ENCODE measurements around the gene IRF3.

Gene IRF3

GRCh38 chr19:49691243-49692146 is 25.8 kb upstream of the IRF3 start:
- Mint-ChIP-seq H3K4me3 (peak overlapping the region; percentile 76 to 82), H3K4me1 (ENCODE audit: low read depth in 2 of 2) (peaks cover 14 to 24% of the 10 kb centered on the region in 2 donors), H3K27me3 (peaks cover 18 to 39% of the 10 kb centered on the region in 2 donors), H3K36me3 (ENCODE audit: insufficient read depth) (peaks cover 26% of the 10 kb centered on the region), H3K27ac (peak overlapping the region; percentile 41 to 83), H3K9me3 (no peaks in the 10 kb centered on the region)
- DNase-seq (no peak), ATAC-seq (replicated peaks) (no peak)

- Mint-ChIP-seq H3K27me3 (peaks cover 18 to 39% of the 10 kb centered on the region in 2 donors), H3K4me1 (ENCODE audit: low read depth in 2 of 2) (peaks cover 14 to 24% of the 10 kb centered on the region in 2 donors), H3K9me3 (no peaks in the 10 kb centered on the region), H3K27ac (peak within 1 kb of the TSS; percentile 41 to 83), H3K36me3 (ENCODE audit: insufficient read depth) (peaks cover 33% of the 10 kb centered on the region), H3K4me3 (peak within 1 kb of the TSS; percentile 76 to 82)
- no peak for DNase-seq
- peak; percentile 49 for ATAC-seq (replicated peaks)
Observed at GRCh38 chr19:49690656-49691242, 25.1 kb upstream of the IRF3 start, which contains the start of gene CPT1C. Gene CPT1C, plus strand, starts transcription at chr19:49691116. Its CDS starts 1,137 bp downstream, at chr19:49692253.

GRCh38 chr19:49690079-49690655 is 24.5 kb upstream of the IRF3 start:
- Mint-ChIP-seq H3K27me3 (peaks cover 18 to 39% of the 10 kb centered on the region in 2 donors), H3K27ac (peak overlapping the region in 1 of 2 donors; percentile 41), H3K9me3 (no peaks in the 10 kb centered on the region), H3K4me1 (ENCODE audit: low read depth in 2 of 2) (peaks cover 14 to 24% of the 10 kb centered on the region in 2 donors), H3K36me3 (ENCODE audit: insufficient read depth) (peaks cover 38% of the 10 kb centered on the region), H3K4me3 (peak overlapping the region; percentile 76 to 82)
- DNase-seq (no peak), ATAC-seq (replicated peaks) (no peak)

- Mint-ChIP-seq H3K4me3 (peak within 1 kb of the TSS; percentile 76 to 82), H3K9me3 (no peaks in the 10 kb centered on the region), H3K36me3 (ENCODE audit: insufficient read depth) (peaks cover 41% of the 10 kb centered on the region), H3K27ac (peak within 1 kb of the TSS in 1 of 2 donors; percentile 44), H3K4me1 (ENCODE audit: low read depth in 2 of 2) (peaks cover 14 to 24% of the 10 kb centered on the region in 2 donors), H3K27me3 (peaks cover 18 to 39% of the 10 kb centered on the region in 2 donors)
- ATAC-seq (replicated peaks) (peak; percentile 42), DNase-seq (no peak)
Observed at GRCh38 chr19:49689133-49690078, 23.7 kb upstream of the IRF3 start, which contains the start of gene ADM5. Gene ADM5, plus strand, starts transcription at chr19:49689594. Its CDS starts 244 bp downstream, at chr19:49689838.

GRCh38 chr19:49688531-49689132 is 23.0 kb upstream of the IRF3 start:
- Mint-ChIP-seq H3K9me3 (no peaks in the 10 kb centered on the region), H3K36me3 (ENCODE audit: insufficient read depth) (peaks cover 47% of the 10 kb centered on the region), H3K4me1 (ENCODE audit: low read depth in 2 of 2) (peaks cover 14 to 26% of the 10 kb centered on the region in 2 donors), H3K27me3 (peaks cover 18 to 39% of the 10 kb centered on the region in 2 donors), H3K27ac (peak overlapping the region in 1 of 2 donors; percentile 44), H3K4me3 (no peak overlapping the region)
- no peak for DNase-seq
- no peak for ATAC-seq (replicated peaks)

- no peaks in the 10 kb centered on the region for H3K9me3 Mint-ChIP-seq
- no peak for ATAC-seq (replicated peaks)
- no peak for DNase-seq
- peaks cover 18 to 33% of the 10 kb centered on the region in 2 donors for H3K27me3 Mint-ChIP-seq
- peaks cover 56% of the 10 kb centered on the region for H3K36me3 Mint-ChIP-seq (ENCODE audit: insufficient read depth)
- no peak overlapping the region for H3K4me3 Mint-ChIP-seq
- H3K27ac Mint-ChIP-seq: no peak overlapping the region
- H3K4me1 Mint-ChIP-seq (ENCODE audit: low read depth in 2 of 2): peaks cover 14 to 26% of the 10 kb centered on the region in 2 donors
Observed at GRCh38 chr19:49687566-49688316, 22.1 kb upstream of the IRF3 start.

- peaks cover 58% of the 10 kb centered on the region for H3K36me3 Mint-ChIP-seq (ENCODE audit: insufficient read depth)
- no peak for DNase-seq
- H3K27ac Mint-ChIP-seq: no peak overlapping the region
Observed at GRCh38 chr19:49687150-49687549, 21.5 kb upstream of the IRF3 start.

GRCh38 chr19:49686503-49687088 is 20.9 kb upstream of the IRF3 start:
- ATAC-seq (replicated peaks) (no peak), DNase-seq (no peak)
- Mint-ChIP-seq H3K36me3 (ENCODE audit: insufficient read depth) (peaks cover 63% of the 10 kb centered on the region), H3K9me3 (no peaks in the 10 kb centered on the region), H3K27me3 (peaks cover 18 to 21% of the 10 kb centered on the region in 2 donors), H3K4me1 (ENCODE audit: low read depth in 2 of 2) (peaks cover 14 to 23% of the 10 kb centered on the region in 2 donors), H3K27ac (no peak overlapping the region), H3K4me3 (no peak overlapping the region)

More at GRCh38 chr19:49687150-49687549, 21.5 kb upstream of the IRF3 start:
- Mint-ChIP-seq H3K27me3 (peaks cover 18 to 27% of the 10 kb centered on the region in 2 donors), H3K9me3 (no peaks in the 10 kb centered on the region), H3K4me1 (ENCODE audit: low read depth in 2 of 2) (peaks cover 14 to 23% of the 10 kb centered on the region in 2 donors), H3K4me3 (no peak overlapping the region)
- ATAC-seq (replicated peaks): no peak

- ATAC-seq (replicated peaks) (no peak), DNase-seq (no peak)
- no peak overlapping the region for H3K4me3 Mint-ChIP-seq
- peaks cover 65% of the 10 kb centered on the region for H3K36me3 Mint-ChIP-seq (ENCODE audit: insufficient read depth)
- no peaks in the 10 kb centered on the region for H3K9me3 Mint-ChIP-seq
- H3K27ac Mint-ChIP-seq: no peak overlapping the region
- H3K4me1 Mint-ChIP-seq (ENCODE audit: low read depth in 2 of 2): peaks cover 9 to 19% of the 10 kb centered on the region in 2 donors
- peaks cover 12 to 14% of the 10 kb centered on the region in 2 donors for H3K27me3 Mint-ChIP-seq
Observed at GRCh38 chr19:49685845-49686332, 20.2 kb upstream of the IRF3 start.

- Mint-ChIP-seq H3K27me3 (peaks cover 4 to 6% of the 10 kb centered on the region in 2 donors), H3K9me3 (no peaks in the 10 kb centered on the region), H3K4me3 (no peak overlapping the region), H3K36me3 (ENCODE audit: insufficient read depth) (peaks cover 68% of the 10 kb centered on the region), H3K27ac (no peak overlapping the region), H3K4me1 (ENCODE audit: low read depth in 2 of 2) (peaks cover 5 to 13% of the 10 kb centered on the region in 2 donors)
- no peak for DNase-seq
- ATAC-seq (replicated peaks): no peak
Observed at GRCh38 chr19:49684983-49685553, 19.4 kb upstream of the IRF3 start.
